Tibial nerve (tissue), 4 donors: ENCODE data around the gene TLX1.

Source experiments
- EP300 ChIP-seq, 2 donors: sonication (generic); formaldehyde crosslinking; IDR thresholded peaks; one replicate each; pipeline ENCODE4 v1.6.1; 2017; ENCODE audit warnings: antibody characterized with exemption in 2 of 2, mild to moderate bottlenecking in 1 of 2
- POLR2A ChIP-seq, 2 donors: fragments of 450-650 bp; IDR thresholded peaks; one replicate each; pipeline ENCODE4 v1.6.1; 2017; ENCODE audit warnings: antibody characterized with exemption in 2 of 2, mild to moderate bottlenecking in 2 of 2, moderate library complexity in 2 of 2
- TF ChIP-seq, protein P1 (sequence below), 5 experiments: fragments of 200-600 bp in 3 of 5; fragments of 450-650 bp in 2 of 5; sonication (generic) in 3 of 5; IDR thresholded peaks; one replicate each; pipeline ENCODE4 v1.5.1; 2016 to 2019; ENCODE audit warnings: antibody characterized with exemption in 5 of 5, mild to moderate bottlenecking in 3 of 5, moderate library complexity in 2 of 5

DNA sequence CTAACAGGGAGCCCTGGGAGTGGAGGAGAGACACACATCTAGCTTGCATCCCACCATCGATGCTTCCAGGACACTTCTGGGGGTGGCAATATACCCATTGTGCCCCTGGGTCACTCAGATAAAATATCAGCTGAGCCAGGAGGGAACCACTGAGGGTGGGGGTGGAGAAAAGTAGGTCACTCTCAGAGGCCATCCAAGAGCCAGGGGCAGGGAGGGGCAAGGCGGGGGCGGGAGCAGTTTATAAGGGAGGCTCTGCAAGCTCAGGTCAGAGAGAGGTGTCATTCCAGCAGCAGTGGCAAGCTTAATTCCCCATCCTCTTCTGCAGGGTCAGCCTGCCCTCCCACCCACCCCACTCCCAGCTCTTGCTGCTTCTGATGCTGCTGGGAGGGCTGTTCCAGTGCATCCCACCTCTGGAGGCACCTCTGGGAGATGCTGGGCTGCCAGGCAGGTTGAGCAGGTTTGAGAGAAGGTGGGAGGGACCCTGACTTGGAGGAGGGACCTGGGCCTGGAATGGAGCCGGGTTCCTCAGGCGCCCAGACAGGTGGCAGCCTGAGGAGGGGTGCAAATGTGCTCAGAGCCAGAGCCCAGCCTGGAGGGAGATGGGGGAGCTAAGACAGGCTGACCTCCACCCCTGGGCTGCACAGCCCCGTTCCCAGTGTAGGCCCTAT is 20.1 kb upstream of the TLX1 start:
- TF ChIP-seq, protein P1, sequence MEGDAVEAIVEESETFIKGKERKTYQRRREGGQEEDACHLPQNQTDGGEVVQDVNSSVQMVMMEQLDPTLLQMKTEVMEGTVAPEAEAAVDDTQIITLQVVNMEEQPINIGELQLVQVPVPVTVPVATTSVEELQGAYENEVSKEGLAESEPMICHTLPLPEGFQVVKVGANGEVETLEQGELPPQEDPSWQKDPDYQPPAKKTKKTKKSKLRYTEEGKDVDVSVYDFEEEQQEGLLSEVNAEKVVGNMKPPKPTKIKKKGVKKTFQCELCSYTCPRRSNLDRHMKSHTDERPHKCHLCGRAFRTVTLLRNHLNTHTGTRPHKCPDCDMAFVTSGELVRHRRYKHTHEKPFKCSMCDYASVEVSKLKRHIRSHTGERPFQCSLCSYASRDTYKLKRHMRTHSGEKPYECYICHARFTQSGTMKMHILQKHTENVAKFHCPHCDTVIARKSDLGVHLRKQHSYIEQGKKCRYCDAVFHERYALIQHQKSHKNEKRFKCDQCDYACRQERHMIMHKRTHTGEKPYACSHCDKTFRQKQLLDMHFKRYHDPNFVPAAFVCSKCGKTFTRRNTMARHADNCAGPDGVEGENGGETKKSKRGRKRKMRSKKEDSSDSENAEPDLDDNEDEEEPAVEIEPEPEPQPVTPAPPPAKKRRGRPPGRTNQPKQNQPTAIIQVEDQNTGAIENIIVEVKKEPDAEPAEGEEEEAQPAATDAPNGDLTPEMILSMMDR (IDR thresholded peaks at IDR 0.05): no peak
- TF ChIP-seq EP300 (IDR thresholded peaks at IDR 0.05): no peak
- TF ChIP-seq POLR2A (IDR thresholded peaks at IDR 0.05): no peak
